MM.1S (cell line): ENCODE measurements around the gene VSTM2L.

Experiments
- EZH2 ChIP-seq: fragments of 300-600 bp; sonication (generic); optimal IDR thresholded peaks from 2 replicates; pipeline ENCODE3; 2017; ENCODE audit warnings: low read depth, mild to moderate bottlenecking, antibody characterized with exemption, low read length, mixed read lengths
- EZH2phosphoT487 ChIP-seq: fragments of 300-600 bp; sonication (generic); IDR thresholded peaks from 2 replicates; pipeline ENCODE4 v1.6.1; 2018; ENCODE audit warnings: antibody characterized with exemption, low read length
- TF ChIP-seq, protein P1 (sequence below): fragments of 300-600 bp; sonication (generic); IDR thresholded peaks from 2 replicates; pipeline ENCODE4 v1.5.1; 2016; ENCODE audit warnings: antibody characterized with exemption, low read length, mixed read lengths

DNA sequence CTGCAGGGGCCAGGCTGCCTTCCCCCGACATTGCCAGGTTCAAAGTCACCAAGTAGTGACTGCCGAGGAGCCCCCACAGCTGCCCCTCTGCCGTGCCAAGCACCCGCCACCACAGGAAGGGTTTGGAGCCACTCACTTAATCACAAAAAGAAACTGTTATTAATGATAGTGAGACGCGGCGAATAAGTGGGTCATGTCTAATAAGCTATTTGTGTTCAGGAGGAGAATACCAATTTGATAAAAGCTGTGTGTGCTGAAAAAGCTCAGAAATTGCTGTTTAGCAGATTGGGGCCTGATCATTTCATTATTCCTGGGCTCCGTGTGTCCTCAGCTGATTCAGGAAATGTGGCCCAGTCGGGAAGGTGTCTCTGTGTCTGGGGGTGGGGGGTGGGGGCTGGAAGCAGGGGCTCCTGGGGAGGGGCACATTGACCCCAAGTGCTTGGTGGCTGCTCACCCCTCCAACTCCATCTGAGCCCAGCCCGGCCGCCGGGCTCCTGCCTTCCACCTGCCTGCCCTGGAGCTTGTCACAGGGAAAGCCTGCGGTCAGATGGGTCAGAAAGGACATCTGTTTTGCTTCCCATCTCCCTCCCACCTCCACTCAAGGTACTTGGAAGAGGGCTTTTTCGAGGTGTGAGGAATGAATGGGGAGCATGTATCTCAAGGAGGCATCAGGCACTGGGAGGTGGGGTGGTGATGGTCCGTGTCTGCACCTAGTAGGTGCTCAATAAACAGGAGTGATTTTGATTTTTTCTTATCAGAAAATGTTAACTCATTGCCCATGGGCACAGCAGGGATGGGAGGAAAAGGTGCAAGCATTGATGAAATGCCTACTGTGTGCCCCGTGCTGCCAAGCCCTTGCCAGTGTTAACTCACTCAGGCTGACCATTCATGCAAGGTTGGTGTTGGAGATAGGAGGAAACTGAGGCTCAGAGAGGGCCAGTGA, 3.0 kb downstream of the VSTM2L start:
- TF ChIP-seq EZH2 (no peak), EZH2phosphoT487 (no peak)
- TF ChIP-seq, protein P1, sequence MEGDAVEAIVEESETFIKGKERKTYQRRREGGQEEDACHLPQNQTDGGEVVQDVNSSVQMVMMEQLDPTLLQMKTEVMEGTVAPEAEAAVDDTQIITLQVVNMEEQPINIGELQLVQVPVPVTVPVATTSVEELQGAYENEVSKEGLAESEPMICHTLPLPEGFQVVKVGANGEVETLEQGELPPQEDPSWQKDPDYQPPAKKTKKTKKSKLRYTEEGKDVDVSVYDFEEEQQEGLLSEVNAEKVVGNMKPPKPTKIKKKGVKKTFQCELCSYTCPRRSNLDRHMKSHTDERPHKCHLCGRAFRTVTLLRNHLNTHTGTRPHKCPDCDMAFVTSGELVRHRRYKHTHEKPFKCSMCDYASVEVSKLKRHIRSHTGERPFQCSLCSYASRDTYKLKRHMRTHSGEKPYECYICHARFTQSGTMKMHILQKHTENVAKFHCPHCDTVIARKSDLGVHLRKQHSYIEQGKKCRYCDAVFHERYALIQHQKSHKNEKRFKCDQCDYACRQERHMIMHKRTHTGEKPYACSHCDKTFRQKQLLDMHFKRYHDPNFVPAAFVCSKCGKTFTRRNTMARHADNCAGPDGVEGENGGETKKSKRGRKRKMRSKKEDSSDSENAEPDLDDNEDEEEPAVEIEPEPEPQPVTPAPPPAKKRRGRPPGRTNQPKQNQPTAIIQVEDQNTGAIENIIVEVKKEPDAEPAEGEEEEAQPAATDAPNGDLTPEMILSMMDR = no peak
